Measurements from ENCODE around the gene FER1L5.

The FER1L5 gene

DNA sequence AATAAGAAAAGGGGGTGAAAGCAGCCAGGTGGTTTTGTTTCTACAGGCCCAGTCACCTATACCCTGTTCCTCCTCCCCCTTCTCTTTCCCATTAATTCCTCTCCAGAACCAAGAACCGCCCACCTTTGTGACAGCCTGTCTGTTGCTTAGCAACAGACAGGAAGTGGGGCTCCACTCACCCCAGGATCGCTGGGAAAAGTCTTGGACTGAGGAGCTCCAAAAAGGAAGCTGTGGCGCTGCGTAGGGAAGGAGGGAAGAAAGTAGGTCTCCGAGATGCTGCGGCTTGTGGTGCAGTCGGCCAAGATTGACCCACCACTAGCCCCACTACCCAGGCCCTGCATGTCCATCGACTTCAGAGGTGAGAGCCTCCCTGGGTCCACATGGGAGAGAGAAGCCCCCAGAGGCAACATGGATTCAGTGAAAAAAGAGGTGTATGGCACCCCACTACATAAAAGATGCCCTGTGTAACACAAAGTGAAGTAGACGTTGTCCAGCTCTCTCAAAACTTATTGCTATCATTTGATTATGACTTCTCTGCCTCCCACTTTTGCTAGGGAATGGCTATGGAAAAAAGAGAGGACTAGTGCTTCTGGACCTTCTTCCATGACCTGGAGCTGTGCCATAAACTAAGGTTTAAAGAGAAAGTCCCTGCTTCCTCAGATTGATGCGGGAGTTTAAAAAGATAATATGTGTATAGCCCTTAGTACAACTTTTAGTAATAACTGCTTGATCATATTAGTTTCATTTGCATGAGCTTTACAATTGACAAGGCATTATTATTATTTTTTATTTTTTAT lies at the start of gene FER1L5:
TSS of gene FER1L5 (plus strand) at position 201 of the 797 bp plus-strand sequence. CDS start at position 274, 73 bp downstream.
- no peak for DNase-seq

DNA sequence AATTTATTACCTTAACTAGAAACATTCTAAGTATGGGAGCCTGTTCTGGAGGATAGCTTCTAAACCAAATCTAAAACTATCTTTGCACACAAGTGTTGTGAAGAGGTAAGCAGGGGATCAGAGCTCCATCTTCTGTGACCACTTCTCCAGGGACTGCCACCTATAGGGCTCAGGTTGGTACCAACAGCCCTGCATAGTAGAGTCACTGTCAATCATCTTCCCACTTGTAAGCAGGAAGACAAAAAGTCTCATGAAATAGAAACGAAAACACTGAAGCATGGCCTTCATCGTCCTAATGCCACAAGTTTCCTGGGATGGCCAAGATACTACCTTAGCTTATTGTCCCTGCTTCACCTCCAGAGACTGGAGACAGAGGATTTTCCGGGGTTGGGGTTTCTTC lies 48.3 kb upstream of the FER1L5 start:
- no peak for DNase-seq

- DNase-seq = no peak
Observed at GRCh38 chr2:96594691-96595152, 47.8 kb upstream of the FER1L5 start.

DNA sequence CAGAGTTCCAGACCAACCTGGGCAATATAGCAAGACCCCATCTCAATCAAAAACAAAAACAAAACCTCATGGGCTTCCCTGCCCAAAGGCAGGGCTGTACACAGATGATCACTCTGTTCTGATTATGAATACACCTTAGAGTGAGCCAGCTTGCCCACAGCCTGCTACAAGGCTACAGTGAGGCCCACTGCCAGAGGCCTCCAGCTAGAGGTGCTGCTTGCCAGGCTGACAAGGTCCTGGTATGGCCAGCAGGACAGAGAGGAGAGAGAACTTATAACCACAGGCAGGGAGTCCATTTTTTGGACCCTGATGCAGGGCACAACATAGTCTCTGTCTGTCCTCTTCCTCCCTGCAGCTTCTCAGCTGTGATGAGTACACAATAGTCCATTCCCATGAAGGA lies 46.0 kb upstream of the FER1L5 start:
- DNase-seq = no peak

DNA sequence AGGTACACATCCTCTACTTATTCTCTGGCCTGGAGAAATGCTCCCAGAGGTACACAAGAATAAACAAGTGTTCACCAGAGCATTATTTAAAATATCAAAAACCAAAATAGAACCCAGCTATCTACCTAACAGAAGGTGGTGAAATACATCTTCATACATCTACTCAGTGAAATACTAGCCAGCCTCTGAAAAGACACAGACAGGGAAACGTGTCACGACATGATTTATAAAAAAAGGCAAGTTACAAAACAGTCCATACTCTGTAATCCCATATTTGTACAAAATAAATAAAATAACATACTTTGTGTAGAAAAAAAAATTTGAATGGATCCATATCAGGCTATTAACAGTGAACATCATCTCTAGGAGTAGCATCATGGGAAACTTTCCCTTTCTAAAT lies 42.6 kb upstream of the FER1L5 start:
- no peak for DNase-seq

GRCh38 chr2:96601382-96602292 lies 40.9 kb upstream of the FER1L5 start:
- DNase-seq = no peak

- peak; percentile 8 for DNase-seq
Observed at GRCh38 chr2:96602330-96602823, 40.2 kb upstream of the FER1L5 start.

- no peak for DNase-seq
Observed at GRCh38 chr2:96604104-96604503, 38.5 kb upstream of the FER1L5 start.

DNA sequence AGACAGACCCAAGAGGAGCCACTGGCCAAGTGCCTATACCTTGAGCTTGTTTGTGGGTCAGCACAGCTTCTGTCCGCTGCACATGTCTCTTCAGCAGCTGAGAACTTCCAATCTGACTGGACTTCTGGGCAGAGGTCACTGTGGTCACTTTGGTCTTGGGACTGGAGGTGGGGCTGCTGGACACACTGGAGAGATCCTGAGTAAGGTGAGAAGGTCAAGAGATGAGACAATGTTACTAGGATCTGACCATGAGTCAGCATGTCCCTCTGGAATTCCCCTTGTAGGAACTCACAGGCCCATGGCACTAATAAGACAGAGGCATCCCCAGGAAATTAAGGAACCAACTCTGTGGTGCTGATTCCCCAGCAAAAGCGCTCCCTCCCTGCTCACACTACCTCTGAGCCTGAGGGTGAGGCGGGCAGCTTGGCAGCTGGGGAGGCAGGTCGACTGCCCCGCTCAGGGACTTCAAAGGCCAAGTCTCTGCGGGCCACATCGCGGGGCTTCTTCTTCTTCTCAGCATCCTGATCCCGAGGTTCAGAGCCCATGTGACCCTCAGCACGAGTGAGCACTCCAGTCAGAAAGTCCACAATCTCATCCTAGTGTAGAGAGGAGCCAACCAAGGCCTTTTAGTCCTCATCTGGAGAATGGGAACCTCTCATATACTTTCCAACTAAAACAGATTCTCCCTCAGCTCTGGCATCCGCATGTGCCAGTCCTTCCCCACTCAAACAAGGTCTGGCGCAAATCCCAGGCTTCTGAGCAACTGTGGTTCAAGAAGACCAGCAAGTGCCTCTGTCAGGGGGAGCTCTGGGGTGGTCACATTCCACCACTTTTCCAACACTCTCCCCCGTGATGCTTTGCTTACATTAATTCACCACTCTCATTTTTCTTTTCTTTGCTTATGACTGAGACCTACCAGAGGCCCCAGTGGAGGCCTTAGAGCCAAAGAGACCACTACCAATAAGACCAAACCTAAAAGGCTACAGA lies 33.8 kb upstream of the FER1L5 start:
- no peak for DNase-seq

DNA sequence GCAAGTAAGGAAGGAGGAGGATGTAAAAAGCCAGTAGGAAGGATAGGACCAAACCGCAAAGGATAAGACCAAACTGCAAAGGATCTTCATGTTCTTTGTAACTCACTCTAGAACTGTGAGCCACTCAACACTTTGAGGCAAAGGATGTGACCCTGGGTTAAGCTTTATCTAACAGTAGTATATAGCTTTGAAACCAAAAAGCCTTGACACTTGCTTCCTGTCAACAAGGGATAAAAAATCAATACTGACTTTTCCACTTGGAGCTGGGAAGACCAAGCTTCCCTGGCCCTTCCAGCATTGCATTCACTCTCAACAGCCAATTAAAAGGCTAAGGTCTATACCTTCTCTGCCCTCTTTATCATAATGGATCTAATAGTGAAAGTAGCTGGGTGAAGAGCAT lies 26.4 kb upstream of the FER1L5 start:
- DNase-seq = no peak

DNA sequence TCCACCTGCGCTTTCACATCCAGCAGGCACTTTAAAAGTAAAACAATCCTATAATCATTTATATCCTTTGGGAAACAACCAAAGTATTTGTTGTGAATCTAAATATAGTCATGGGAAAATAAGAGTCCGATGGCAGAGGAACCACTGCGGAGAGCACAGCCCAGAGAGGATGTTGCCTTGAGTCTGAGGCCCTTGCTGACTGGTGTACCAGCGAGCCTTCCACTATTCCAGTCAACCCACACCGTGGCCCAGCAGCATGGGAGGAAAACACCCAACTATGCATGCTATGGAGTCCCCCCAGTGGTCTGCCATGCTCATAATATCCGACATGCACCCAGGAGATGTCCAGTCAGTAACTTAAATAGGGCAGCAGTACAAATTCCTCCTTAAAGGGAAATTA lies 26.0 kb upstream of the FER1L5 start:
- DNase-seq = no peak

- DNase-seq = no peak
Observed at GRCh38 chr2:96617012-96617411, 25.6 kb upstream of the FER1L5 start.

GRCh38 chr2:96618596-96619283 lies 23.8 kb upstream of the FER1L5 start:
- DNase-seq = no peak

GRCh38 chr2:96622544-96622943 lies 20.0 kb upstream of the FER1L5 start:
- no peak for DNase-seq

- DNase-seq = no peak
Observed at GRCh38 chr2:96623116-96623515, 19.4 kb upstream of the FER1L5 start.

- DNase-seq = no peak
Observed at GRCh38 chr2:96625571-96626552, 16.7 kb upstream of the FER1L5 start.

DNA sequence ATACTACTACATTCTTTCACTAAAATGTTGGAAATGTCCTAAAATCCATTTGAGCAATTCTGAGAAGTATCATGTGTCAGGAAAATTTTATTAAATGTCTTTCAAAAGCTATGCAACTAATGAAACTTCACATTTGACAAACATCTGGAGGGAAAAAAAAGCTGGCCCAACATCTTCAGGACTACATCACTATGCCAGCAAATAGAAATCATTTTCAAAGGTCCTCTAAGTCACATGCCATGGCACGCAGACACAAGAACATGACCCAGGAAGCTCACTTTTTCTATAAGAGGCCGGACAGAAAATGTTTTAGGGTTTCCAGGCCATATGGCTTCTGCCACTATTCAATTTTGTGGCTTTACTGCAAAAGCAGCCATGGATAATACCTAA lies 16.0 kb upstream of the FER1L5 start:
- no peak for DNase-seq

DNA sequence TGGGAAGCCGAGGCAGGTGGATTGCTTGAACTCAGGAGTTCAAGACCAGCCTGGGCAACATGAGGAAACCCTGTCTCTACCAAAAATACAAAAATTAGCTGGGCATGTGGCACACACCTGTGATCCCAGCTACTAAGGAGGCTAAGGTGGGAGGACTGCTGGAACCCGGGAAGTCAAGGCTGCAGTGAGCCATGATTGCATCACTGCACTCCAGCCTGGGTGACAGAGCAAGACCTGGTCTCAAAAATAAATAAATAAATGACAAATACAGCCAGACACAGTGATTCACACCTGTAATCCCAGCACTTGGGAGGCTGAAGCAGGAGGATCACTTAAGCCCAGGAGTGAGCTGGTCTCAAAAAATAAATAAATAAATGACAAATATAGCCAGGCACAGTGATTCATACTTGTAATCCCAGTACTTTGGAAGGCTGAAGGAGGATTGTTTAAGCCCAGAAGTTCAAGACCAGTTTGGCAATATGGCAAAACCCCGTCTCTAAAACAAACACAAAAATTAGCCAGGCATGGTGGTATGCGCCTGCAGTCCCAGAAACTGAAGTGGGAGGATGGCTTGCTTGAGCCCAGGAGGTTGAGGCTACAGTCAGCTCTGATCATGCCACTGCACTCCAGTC lies 10.6 kb upstream of the FER1L5 start:
- DNase-seq = no peak

- DNase-seq = no peak
Observed at GRCh38 chr2:96633641-96634040, 8.9 kb upstream of the FER1L5 start.

GRCh38 chr2:96636551-96637171 lies 5.9 kb upstream of the FER1L5 start:
- DNase-seq = no peak
